ENCODE measurements around the gene ACOX2. TPM values are rescaled to one million over a fixed set of nuclear protein-coding genes. Genes with fewer than 3 reads are reported as not detected.

The ACOX2 gene
- total and polyA plus RNA-seq, 10 of the 15 experiments (the other 5 are each of a cell fraction or from before 2014, with no cell fraction given) = 0.72 TPM; not detected in 9

- no peak overlapping the region for H2AFZ ChIP-seq (ENCODE audit: control insufficient read depth, low read depth, low read length)
- H3K9ac ChIP-seq (ENCODE audit: control insufficient read depth, insufficient read depth, low read length) = no peak overlapping the region
- CTCF ChIA-PET = interaction anchor here (1.2 to 4.5 kb wide), 4 partner anchors 32 to 134 kb away, joined by 3 to 12 read pairs (median 8); no protein-coding TSS in a partner anchor
- H3K4me3 ChIP-seq = no peak overlapping the region
- peaks cover 11% of the 10 kb centered on the region for H3K4me1 ChIP-seq (ENCODE audit: control insufficient read depth, insufficient read depth, low read length)
- H3K27ac ChIP-seq (ENCODE audit: control insufficient read depth, insufficient read depth) = no peak overlapping the region
- POLR2A ChIA-PET = no interaction called here
- WGBS (ENCODE audit: insufficient coverage, insufficient replicate concordance, low lambda C conversion rate, missing lambda C conversion rate) = 62% methylated on average over 5 of the region's 5 CpGs
- intact Hi-C loops (cut with micrococcal nuclease; ENCODE audit: unreplicated experiment) (no loop called here), in situ Hi-C loops (cut with MboI) (no loop called here)
- H3K27me3 ChIP-seq (replicated peaks in 1 of 2; ENCODE audit: control insufficient read depth in 2 of 2, insufficient read depth in 2 of 2, low read length in 1 of 2) = no peaks in the 10 kb centered on the region
- DNase-seq (ENCODE audit: low read depth, low spot score) (no peak), FAIRE-seq (no peak), ATAC-seq (no peak)
- no peaks in the 10 kb centered on the region for H4K20me1 ChIP-seq (ENCODE audit: control insufficient read depth, insufficient read depth)
- H3K36me3 ChIP-seq (ENCODE audit: control insufficient read depth in 2 of 2, insufficient read depth in 2 of 2, low read length in 1 of 2) = no peaks in the 10 kb centered on the region
- no TSS peak for BruUV-seq (replicated peaks)
- no peaks in the 10 kb centered on the region for H3K9me3 ChIP-seq (replicated peaks; ENCODE audit: control insufficient read depth, insufficient read depth, low read length)
- RAD21 ChIA-PET (ENCODE audit: unreplicated experiment) = interaction anchor here (1.5 to 2.0 kb wide), 2 partner anchors 163 to 190 kb away, joined by 4 to 7 read pairs; partner anchors contain the start of genes HTD2 and RPP14
- peaks cover 3% of the 10 kb centered on the region for H3K79me2 ChIP-seq (ENCODE audit: control insufficient read depth, insufficient read depth, low read length)
- SMC1A ChIA-PET (ENCODE audit: uncharacterized antibody, unreplicated experiment) = interaction anchor here (1.0 to 1.8 kb wide), 3 partner anchors 19 to 29 kb away, joined by 3 to 5 read pairs (median 5); no protein-coding TSS in a partner anchor
- no peak overlapping the region for H3K4me2 ChIP-seq (ENCODE audit: control insufficient read depth, insufficient read depth)
- TF ChIP-seq PKNOX1 (IDR thresholded peaks at IDR 0.05) (no peak), HSF1 (IDR thresholded peaks at IDR 0.05; ENCODE audit: low read depth, low read length) (no peak), BCLAF1 (IDR thresholded peaks at IDR 0.05) (no peak), POLR2AphosphoS2 (IDR thresholded peaks at IDR 0.05; ENCODE audit: low read depth, low read length) (no peak), PAX8 (IDR thresholded peaks at IDR 0.05) (no peak), MYB (IDR thresholded peaks at IDR 0.05; ENCODE audit: borderline replicate concordance, low read depth, low read length) (no peak), CHD4 (IDR thresholded peaks at IDR 0.05) (no peak), IKZF2 (IDR thresholded peaks at IDR 0.05) (no peak), FOS (IDR thresholded peaks at IDR 0.05; ENCODE audit: borderline replicate concordance, extremely low read depth, insufficient read length) (no peak), SIN3A (IDR thresholded peaks at IDR 0.05; ENCODE audit: low read depth, low read length) (no peak), FOXM1 (IDR thresholded peaks at IDR 0.05; ENCODE audit: low read depth, low read length) (no peak), MLLT1 (IDR thresholded peaks at IDR 0.05) (no peak), EZH2 (IDR thresholded peaks at IDR 0.05; ENCODE audit: borderline replicate concordance, control insufficient read depth, low read depth, low read length) (no peak), ZNF207 (IDR thresholded peaks at IDR 0.05; ENCODE audit: borderline replicate concordance) (no peak)
These were observed 40.7 kb downstream of the ACOX2 start for GRCh38 chr3:58496206-58496857.
